ENCODE data around the gene TMEM260.

GRCh38 chr14:56676042-56676441 is 96.4 kb downstream of the TMEM260 start:
- TF ChIP-seq CTCF (IDR thresholded peaks at IDR 0.05 in 4 of 5, conservative IDR thresholded peaks at IDR 0.05 in 1 of 5) (no peak), POLR2A (IDR thresholded peaks at IDR 0.05) (no peak)
